ENCODE results near the gene VN1R5. TPM values are rescaled to one million over a fixed set of nuclear protein-coding genes. Genes with fewer than 3 reads are reported as not detected.

The VN1R5 gene
- total and polyA plus RNA-seq, 9 of the 15 experiments (the other 6 are each of a cell fraction or from before 2014, with no cell fraction given) = not detected

DNA sequence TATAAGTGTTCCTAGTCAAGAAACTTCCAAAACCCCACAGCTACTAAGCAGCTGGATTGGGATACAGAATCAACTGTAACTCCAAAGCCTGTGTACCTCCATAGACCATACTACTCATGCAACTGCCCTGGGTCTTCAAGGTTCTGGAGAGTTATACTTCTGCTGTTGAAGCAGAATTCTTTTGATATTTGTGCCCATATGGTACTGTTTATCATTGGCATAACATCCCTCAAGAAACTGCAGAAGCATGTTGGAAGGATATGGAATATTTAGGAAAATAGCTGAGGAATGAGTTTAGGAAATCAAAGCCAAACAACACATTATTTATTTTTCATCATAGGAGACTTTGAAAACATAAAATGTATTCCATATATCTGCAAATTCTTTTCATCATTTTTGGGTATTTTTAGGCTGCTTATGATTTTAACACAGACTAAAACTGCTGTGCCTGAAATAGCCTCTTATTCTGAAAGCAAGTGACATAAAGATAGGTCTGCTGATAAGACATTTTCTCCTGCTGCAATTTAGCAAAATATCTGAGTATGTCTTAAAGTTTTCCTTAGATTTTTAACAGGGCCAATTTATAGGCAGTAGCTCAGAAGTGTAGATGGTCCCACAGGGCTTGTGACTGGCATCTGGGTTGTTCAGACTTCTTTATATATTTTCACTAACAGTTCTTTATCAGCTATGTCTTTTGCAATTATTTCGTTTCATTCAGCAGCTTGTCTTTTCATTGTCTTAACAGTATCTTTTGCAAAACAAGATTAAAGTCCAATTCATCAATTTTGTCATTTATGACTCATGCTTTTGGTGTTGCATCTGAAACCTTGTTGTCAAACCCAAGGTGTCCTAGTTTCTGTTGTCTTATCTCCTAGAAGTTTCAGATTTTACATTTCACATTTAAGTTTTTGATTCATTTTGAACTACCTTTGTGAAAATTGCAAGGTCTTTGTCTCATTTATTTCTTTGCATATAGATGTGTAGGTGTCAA, 43.0 kb upstream of the VN1R5 start (continued):
- no peak for TF ChIP-seq TFAM (CRISPR knock-in tag; conservative IDR thresholded peaks at IDR 0.05)
- TF ChIP-seq MAFK (IDR thresholded peaks at IDR 0.05; ENCODE audit: low read length) = no peak
- no peak for TF ChIP-seq DDX20 (tag; IDR thresholded peaks at IDR 0.05; ENCODE audit: low read depth)
- TF ChIP-seq CBFB (CRISPR knock-in tag; IDR thresholded peaks at IDR 0.05) = no peak
- no peak for TF ChIP-seq ZNF311 (CRISPR knock-in tag; IDR thresholded peaks at IDR 0.05)
- peak; percentile 42; the same call in 1 of the 2 replicates for TF ChIP-seq CBFA2T3 (IDR thresholded peaks at IDR 0.05)
- TF ChIP-seq HMG20B (CRISPR knock-in tag; IDR thresholded peaks at IDR 0.05) = no peak
- TF ChIP-seq, protein P1, sequence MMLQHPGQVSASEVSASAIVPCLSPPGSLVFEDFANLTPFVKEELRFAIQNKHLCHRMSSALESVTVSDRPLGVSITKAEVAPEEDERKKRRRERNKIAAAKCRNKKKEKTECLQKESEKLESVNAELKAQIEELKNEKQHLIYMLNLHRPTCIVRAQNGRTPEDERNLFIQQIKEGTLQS (IDR thresholded peaks at IDR 0.05) = peak; percentile 82
- TF ChIP-seq, protein P1 (CRISPR knock-in tag; conservative IDR thresholded peaks at IDR 0.05) = no peak
- no peak for TF ChIP-seq ELF2 (CRISPR knock-in tag; IDR thresholded peaks at IDR 0.05)
- TF ChIP-seq MAFG (tag; conservative IDR thresholded peaks at IDR 0.05) = no peak; the same call in 1 of the 2 replicates
- TF ChIP-seq BHLHE40 (IDR thresholded peaks at IDR 0.05; ENCODE audit: low read length) = no peak
- no peak for TF ChIP-seq ZNF146 (CRISPR knock-in tag; IDR thresholded peaks at IDR 0.05; ENCODE audit: unreplicated experiment)
- TF ChIP-seq C11orf30 (IDR thresholded peaks at IDR 0.05; ENCODE audit: low read depth) = peak; percentile 59
- TF ChIP-seq, protein P2, sequence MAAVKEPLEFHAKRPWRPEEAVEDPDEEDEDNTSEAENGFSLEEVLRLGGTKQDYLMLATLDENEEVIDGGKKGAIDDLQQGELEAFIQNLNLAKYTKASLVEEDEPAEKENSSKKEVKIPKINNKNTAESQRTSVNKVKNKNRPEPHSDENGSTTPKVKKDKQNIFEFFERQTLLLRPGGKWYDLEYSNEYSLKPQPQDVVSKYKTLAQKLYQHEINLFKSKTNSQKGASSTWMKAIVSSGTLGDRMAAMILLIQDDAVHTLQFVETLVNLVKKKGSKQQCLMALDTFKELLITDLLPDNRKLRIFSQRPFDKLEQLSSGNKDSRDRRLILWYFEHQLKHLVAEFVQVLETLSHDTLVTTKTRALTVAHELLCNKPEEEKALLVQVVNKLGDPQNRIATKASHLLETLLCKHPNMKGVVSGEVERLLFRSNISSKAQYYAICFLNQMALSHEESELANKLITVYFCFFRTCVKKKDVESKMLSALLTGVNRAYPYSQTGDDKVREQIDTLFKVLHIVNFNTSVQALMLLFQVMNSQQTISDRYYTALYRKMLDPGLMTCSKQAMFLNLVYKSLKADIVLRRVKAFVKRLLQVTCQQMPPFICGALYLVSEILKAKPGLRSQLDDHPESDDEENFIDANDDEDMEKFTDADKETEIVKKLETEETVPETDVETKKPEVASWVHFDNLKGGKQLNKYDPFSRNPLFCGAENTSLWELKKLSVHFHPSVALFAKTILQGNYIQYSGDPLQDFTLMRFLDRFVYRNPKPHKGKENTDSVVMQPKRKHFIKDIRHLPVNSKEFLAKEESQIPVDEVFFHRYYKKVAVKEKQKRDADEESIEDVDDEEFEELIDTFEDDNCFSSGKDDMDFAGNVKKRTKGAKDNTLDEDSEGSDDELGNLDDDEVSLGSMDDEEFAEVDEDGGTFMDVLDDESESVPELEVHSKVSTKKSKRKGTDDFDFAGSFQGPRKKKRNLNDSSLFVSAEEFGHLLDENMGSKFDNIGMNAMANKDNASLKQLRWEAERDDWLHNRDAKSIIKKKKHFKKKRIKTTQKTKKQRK (IDR thresholded peaks at IDR 0.05; ENCODE audit: borderline replicate concordance, low read depth, low read length) = no peak
- TF ChIP-seq, protein P3, sequence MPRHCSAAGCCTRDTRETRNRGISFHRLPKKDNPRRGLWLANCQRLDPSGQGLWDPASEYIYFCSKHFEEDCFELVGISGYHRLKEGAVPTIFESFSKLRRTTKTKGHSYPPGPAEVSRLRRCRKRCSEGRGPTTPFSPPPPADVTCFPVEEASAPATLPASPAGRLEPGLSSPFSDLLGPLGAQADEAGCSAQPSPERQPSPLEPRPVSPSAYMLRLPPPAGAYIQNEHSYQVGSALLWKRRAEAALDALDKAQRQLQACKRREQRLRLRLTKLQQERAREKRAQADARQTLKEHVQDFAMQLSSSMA (CRISPR knock-in tag; IDR thresholded peaks at IDR 0.05) = 0 out of 2 replicates have a peak, but pooled peaks have one; percentile 43

All from K562 (cell line).